GDM1 (cell line): ENCODE data around the gene RASGRP4.
"Not testable (repeated sequence)": the region's sequence is repeated elsewhere in the genome, so short reads cannot be mapped to it uniquely, and the experiment has no call there.

ENCODE experiments used
- DNase-seq: peaks from one replicate; lab custom pipeline; 2025; lab: John Stamatoyannopoulos, UW

The RASGRP4 gene

DNA sequence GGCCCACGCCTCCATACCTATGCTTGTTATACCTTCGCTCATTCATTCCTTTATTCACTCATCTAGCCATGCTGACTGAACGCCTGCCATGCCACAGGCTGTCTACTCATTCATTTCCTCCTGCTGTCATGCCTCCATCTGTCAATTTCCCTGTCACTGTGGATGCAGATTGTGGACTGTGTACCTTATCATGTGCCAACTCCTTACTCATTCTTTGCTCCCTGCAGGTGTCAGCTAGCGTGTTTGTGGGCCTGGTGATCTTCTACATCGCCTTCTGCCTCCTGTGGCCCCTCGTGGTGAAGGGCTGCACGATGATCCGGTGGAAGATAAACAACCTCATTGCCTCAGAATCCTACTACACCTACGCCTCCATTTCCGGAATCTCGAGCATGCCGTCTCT, 55.7 kb downstream of the RASGRP4 start:
- no peak for DNase-seq

DNA sequence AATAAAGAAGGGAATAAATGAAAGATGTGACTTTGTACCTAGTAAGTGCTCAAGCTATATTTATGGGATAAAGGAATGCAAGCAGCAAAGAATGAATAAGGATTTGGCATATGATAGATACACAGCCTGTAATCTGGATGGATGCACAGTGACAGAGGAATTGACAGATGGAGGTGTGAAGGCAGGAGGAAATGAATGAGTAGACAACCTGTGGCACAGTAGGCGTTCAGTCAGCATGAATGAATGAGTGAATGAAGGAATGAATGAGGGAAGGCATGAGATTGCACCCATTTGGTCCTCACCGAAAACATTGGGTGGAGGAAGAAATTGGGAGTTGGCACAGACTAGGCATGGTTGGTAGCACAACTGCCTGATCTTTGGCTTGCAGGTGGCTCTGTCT, 56.4 kb downstream of the RASGRP4 start:
- no peak for DNase-seq

DNA sequence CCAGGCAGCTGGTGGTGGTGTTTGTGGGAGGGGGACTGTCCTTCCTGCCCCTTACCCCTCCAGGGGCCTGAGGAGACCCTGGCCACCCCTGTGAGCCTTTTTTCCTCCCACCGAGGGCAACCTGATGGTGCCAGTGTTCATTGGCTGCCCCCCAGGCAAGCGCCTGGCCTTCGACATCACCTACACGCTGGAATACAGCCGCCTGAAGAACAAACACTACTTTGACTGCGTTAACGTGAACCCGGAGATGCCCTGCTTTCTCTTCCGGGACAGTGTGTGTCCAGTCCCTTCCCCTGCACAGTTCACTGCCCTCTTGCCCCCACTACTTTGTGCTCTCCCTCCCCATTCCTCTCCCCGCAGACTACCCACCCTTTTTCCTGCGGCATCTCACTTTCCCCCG, 59.0 kb downstream of the RASGRP4 start:
- no peak for DNase-seq

DNA sequence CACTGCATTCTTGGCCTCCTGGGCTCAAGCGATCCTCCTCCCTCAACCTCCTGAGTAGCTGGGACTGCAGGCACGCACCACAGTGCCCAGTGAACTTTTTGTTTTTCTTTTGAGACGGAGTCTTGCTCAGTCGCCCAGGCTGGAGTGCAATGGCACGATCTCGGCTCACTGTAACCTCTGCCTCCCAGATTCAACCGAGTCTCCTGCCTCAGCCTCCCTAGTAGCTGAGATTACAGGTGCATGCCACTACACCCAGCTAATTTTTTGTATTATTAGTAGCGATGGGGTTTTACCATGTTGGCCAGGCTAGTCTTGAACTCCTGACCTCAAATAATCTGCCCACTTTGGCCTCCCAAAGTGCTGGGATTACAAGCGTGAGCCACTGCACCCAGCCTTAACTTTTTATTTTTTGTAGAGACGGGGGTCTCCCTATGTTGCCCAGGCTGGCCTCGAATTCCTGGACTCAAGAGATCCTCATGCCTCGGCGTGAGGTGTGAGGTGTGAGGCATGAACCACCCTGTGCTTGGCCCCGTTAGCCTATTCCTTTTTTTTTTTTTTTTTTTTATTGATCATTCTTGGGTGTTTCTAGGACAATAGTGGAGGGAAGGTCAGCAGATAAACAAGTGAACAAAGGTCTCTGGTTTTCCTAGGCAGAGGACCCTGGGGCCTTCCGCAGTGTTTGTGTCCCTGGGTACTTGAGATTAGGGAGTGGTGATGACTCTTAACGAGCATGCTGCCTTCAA, 62.9 kb downstream of the RASGRP4 start:
- DNase-seq, result not testable (repeated sequence)

DNA sequence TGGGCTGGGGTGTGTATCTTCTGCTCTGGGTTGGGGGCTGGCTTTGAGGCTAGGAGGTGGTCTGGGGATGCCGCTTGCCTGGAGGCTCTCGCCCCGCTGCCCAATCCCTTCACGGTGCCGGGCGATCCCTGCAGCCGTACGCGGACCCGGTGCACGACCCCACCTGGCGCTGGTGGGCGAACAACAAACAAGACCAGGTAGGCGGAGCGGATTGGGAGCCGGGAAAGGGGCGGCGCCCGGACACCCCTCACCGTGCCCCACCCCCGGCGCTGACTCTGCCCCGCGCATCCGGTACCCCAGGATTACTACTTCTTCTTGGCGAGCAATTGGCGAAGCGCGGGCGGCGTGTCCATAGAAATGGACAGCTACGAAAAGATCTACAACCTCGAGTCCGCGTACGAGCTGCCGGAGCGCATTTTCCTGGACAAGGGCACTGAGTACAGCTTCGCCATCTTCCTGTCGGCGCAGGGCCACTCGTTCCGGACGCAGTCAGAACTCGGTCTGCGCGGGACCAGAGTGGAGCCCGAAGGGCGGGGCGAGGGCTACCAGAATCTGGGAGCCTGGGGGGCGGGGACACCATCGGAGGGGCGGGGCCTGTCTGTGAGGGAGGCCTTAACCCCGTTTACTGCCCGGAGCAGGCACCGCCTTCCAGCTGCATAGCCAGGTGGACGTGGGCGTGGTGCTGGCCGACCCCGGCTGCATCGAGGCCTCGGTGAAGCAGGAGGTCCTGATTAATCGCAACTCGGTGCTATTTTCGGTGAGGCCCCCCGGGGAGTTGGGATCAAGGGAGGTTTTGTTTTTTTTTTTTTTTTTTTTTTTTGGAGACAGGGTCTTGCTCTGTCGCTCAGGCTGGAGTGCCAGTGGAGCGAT, 63.7 kb downstream of the RASGRP4 start:
- DNase-seq, result peak; percentile 75

DNA sequence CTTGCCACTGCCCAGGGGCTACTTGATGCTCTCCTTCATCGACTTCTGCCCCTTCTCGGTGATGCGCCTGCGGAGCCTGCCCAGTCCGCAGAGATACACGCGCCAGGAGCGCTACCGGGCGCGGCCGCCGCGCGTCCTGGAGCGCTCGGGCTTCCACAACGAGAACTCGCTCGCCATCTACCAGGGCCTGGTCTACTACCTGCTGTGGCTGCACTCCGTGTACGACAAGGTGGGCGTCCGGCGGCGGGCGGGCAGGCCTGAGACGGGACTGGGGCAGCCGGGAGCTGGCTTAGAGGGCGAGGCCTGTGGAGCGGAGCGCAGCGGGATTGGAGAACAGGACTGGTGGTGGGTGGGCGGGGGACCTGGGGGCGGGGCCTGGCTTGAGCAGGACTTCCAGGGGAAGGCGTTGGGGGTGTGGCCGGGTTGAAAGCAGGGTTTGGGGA, 64.4 kb downstream of the RASGRP4 start:
- DNase-seq, result peak; percentile 78

DNA sequence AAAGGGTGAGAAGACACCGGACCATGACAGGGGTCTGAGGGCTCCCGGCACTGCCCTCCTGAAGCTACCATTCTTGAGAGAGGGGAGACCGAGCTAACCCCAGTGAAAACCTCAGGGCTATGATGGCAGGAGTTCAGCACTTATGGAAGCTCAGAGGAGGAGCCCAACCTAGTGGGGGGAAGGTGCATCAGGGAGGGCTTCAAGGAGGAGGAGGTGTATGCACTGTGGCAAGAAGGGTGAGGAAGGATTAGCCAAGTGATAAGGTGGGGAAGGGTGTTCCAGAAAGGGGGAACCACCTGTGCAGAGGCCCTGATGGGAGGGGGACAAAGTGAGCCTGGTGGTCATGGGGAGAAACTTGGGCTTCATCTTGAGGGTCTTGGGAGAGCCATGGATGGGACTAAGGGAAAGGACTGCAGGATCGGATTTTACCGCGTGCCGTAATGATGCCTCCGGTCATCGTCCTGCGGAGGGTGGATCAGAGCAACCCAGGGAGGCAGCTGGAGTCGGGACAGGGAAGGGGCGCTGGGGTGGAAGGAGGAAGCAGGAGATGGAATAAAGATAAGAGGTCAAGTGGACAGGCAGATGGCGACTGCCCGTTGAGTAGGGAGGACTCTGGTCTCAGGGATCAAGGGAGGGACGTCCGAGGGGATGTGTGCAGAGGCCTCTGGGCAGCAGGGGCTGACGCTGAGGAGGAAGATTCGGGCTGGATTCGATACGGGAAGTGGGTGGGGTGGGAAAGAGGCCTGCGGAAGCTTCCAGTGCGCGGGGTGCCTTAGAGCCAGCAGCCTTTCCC, 65.0 kb downstream of the RASGRP4 start:
- DNase-seq, result no peak

DNA sequence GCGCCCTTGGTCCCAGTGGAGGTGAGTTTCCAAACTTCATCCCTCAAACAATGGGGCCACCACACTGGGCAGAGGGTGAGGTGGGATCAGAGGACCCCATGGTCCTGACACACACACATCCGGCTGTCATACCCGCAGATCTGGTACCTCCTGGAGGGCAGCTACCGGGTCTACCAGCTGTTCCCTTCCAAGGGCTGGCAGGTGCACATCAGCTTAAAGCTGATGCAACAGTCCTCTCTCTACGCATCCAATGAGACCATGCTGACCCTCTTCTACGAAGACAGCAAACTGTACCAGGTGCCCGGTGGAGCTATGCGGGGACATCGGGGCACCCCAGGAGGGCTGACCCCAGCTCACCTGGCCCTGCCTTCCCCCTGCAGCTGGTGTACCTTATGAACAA, 65.7 kb downstream of the RASGRP4 start:
- DNase-seq, result no peak

DNA sequence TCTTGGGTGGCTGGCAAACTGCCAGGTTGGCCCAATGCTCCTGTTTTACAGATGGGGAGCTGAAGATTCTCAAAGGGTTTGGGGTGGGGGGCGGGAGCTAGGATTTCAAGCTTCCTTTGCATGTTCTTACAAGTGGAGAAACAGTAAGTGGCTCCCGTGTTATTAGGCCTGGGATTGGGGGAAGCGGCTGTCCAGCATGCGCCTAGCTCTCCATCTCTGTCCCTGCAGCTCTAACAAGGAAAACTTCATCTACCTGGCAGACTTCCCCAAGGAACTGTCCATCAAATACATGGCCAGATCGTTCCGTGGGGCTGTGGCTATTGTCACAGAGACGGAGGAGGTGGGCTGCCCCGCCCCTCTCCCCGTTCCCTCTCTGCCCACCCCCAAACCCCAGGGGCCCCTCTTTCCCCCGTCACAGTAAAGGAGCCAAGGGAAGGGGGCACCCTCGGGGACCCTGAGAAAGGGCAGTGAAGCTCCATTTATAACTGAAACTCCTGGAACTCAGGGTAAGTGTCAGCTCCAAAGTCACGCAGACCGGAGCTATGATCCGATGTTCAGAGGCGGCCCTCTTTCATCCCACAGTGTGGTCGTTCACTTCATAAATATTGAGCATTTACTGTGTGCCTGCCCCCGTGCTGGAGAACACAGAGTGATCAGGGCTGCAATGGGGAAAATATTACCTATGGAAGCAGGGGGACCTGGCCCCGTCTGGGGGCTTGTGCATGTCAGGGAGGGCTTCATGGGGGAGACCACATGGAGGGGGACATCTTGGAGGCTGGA, 66.6 kb downstream of the RASGRP4 start:
- no peak for DNase-seq
